T-helper 2 cell treated with Interferon-gamma antibody and Interleukin-4, amounts not matched to agents 100 ng/mL and 5 ng/mL, for 36 hours (primary cell): ENCODE measurements around the gene ST8SIA4. TPM values are rescaled to one million over a fixed set of nuclear protein-coding genes. Genes with fewer than 3 reads are reported as not detected.
"Not testable (repeated sequence)": the region's sequence is repeated elsewhere in the genome, so short reads cannot be mapped to it uniquely, and the experiment has no call there.

ENCODE experiments used
- intact Hi-C: fragments of 100-400 bp; cut with micrococcal nuclease; formaldehyde crosslinking; loops from one replicate; pipeline ENCODE4 v1.15.1; 2023
- total RNA-seq: library from RNA; stranded (reverse); gene quantifications from 2 replicates; pipeline ENCODE4 v1.2.3, GENCODE V29; 2022

The ST8SIA4 gene
- total RNA-seq, 1 donor from 2014 or later = 73.8 TPM

GRCh38 chr5:100789694-100790093, 113.4 kb downstream of the ST8SIA4 start:
- intact Hi-C loops = no loop called here

GRCh38 chr5:100788417-100788816, 114.7 kb downstream of the ST8SIA4 start:
- intact Hi-C loops = no loop called here

- intact Hi-C loops = no loop called here
Observed at GRCh38 chr5:100787648-100788047, 115.4 kb downstream of the ST8SIA4 start.

- intact Hi-C loops = not testable (repeated sequence)
Observed at GRCh38 chr5:100785536-100785935, 117.5 kb downstream of the ST8SIA4 start.

GRCh38 chr5:100780376-100780870, 122.7 kb downstream of the ST8SIA4 start:
- intact Hi-C loops = loop anchor here (1.0 to 5.0 kb wide), 4 partner anchors 48 to 243 kb away; partner anchors contain the start of gene FAM174A

GRCh38 chr5:100779669-100780375, 123.3 kb downstream of the ST8SIA4 start:
- intact Hi-C loops = loop anchor here (1.0 to 5.0 kb wide), 5 partner anchors 48 to 243 kb away; partner anchors contain the start of gene FAM174A

GRCh38 chr5:100777680-100778300, 125.3 kb downstream of the ST8SIA4 start:
- intact Hi-C loops = loop anchor here (5.0 kb wide), 1 partner anchor 65 kb away; no protein-coding TSS in a partner anchor

GRCh38 chr5:100775533-100775855, 127.6 kb downstream of the ST8SIA4 start:
- intact Hi-C loops = loop anchor here (5.0 kb wide), 1 partner anchor 67 kb away; no protein-coding TSS in a partner anchor

- intact Hi-C loops = no loop called here
Observed at GRCh38 chr5:100772548-100772947, 130.5 kb downstream of the ST8SIA4 start.

GRCh38 chr5:100772006-100772405, 131.1 kb downstream of the ST8SIA4 start:
- intact Hi-C loops = no loop called here

GRCh38 chr5:100771181-100771580, 131.9 kb downstream of the ST8SIA4 start:
- intact Hi-C loops = no loop called here

- intact Hi-C loops = no loop called here
Observed at GRCh38 chr5:100768221-100768620, 134.9 kb downstream of the ST8SIA4 start.

- intact Hi-C loops = no loop called here
Observed at GRCh38 chr5:100762995-100763394, 140.1 kb downstream of the ST8SIA4 start.

- intact Hi-C loops = no loop called here
Observed at GRCh38 chr5:100762108-100762507, 141.0 kb downstream of the ST8SIA4 start.

- intact Hi-C loops = no loop called here
Observed at GRCh38 chr5:100761192-100761591, 141.9 kb downstream of the ST8SIA4 start.

- intact Hi-C loops = no loop called here
Observed at GRCh38 chr5:100760688-100761087, 142.4 kb downstream of the ST8SIA4 start.

GRCh38 chr5:100758780-100759179, 144.3 kb downstream of the ST8SIA4 start:
- intact Hi-C loops = no loop called here

- intact Hi-C loops = no loop called here
Observed at GRCh38 chr5:100758306-100758705, 144.8 kb downstream of the ST8SIA4 start.

- intact Hi-C loops = no loop called here
Observed at GRCh38 chr5:100757618-100758017, 145.5 kb downstream of the ST8SIA4 start.
